K562 (cell line): ENCODE results near the gene PBX2. TPM values are rescaled to one million over a fixed set of nuclear protein-coding genes. Genes with fewer than 3 reads are reported as not detected.

ENCODE experiments used
- ATAC-seq: fragments of 200-7000 bp; cut with Tn5 transposase; 3 replicates; pipeline ENCODE4 v1.9.1; 2020; ENCODE audit warnings: moderate library complexity
- BruUV-seq: library from RNA; stranded (reverse); fragments of 400-500 nt; replicated peaks from 2 replicates; lab custom pipeline; 2021; lab: Mats Ljungman, UMichigan
- CTCF ChIA-PET: fragments of 300-600 bp; formaldehyde crosslinking; extraction: SDS; loops from one replicate; lab custom pipeline; 2021; ENCODE audit warnings: low intra/inter-chr PET ratio; lab: Yijun Ruan, JAX
- POLR2A ChIA-PET: fragments of 300-600, 350-650 bp; sonication (Branson Sonifier 250); formaldehyde crosslinking; extraction: SDS; loops from one replicate; lab custom pipeline; 2021; ENCODE audit warnings: antibody characterized with exemption, inconsistent platforms; lab: Yijun Ruan, JAX
- DNase-seq, 4 experiments: peaks; one replicate each; pipeline versions ENCODE4 v3.0.0 to v3.0.0-alpha.2; 2011 to 2018; ENCODE audit warnings: low spot score in 3 of 4, mixed read lengths in 3 of 4; ENCODE audit errors: extremely low read depth in 1 of 4
- FAIRE-seq: peaks from 2 replicates; lab custom pipeline; 2011; peaks lifted over from hg19 to GRCh38; lab: Jason Lieb, UNC
- H2AFZ ChIP-seq: 2 replicates; pipeline ENCODE4 v1.6.0; 2011; ENCODE audit warnings: low read depth, low read length, control low read depth, inconsistent platforms
- H3K27ac ChIP-seq: fragments of 200-600 bp; 3 replicates; pipeline ENCODE4 v1.8.0; 2011; ENCODE audit warnings: low read depth, mild to moderate bottlenecking, control low read depth, inconsistent platforms, low read length, moderate library complexity, mixed read lengths; ENCODE audit errors: extremely low read depth
- H3K27me3 ChIP-seq, 2 experiments: fragments of 300-600 bp in 1 of 2; 2 replicates in 1 of 2; 3 replicates in 1 of 2; pipeline versions ENCODE4 v1.6.0 to v1.8.0; 2011; ENCODE audit warnings: inconsistent platforms in 2 of 2, low read length in 2 of 2, mild to moderate bottlenecking in 1 of 2, mixed read lengths in 1 of 2, moderate library complexity in 1 of 2; ENCODE audit not compliant: control insufficient read depth in 2 of 2, insufficient read depth in 2 of 2
- H3K36me3 ChIP-seq: fragments of 300-600 bp; 3 replicates; pipeline ENCODE4 v1.8.0; 2011; ENCODE audit warnings: mild to moderate bottlenecking, low read length, inconsistent platforms; ENCODE audit not compliant: control insufficient read depth, insufficient read depth
- H3K4me1 ChIP-seq, 2 experiments: fragments of 200-600 bp in 1 of 2; replicated peaks in 1 of 2; 2 replicates in 1 of 2; 3 replicates in 1 of 2; pipeline versions ENCODE4 v1.5.1 to v1.8.0; 2011; ENCODE audit warnings: inconsistent platforms in 2 of 2, low read length in 2 of 2, mild to moderate bottlenecking in 1 of 2, mixed read lengths in 1 of 2, moderate library complexity in 1 of 2; ENCODE audit not compliant: control insufficient read depth in 2 of 2, insufficient read depth in 2 of 2
- H3K4me2 ChIP-seq: 2 replicates; pipeline ENCODE4 v1.6.1; 2011; ENCODE audit warnings: low read length, control low read depth, inconsistent platforms, mixed read lengths; ENCODE audit not compliant: insufficient read depth
- H3K4me3 ChIP-seq: fragments of 200-600 bp; sonication (generic), shearing (Covaris generic); 2 replicates; pipeline ENCODE4 v1.5.1; 2016; ENCODE audit warnings: control low read depth, inconsistent platforms
- H3K79me2 ChIP-seq: fragments of 200-600 bp; 3 replicates; pipeline ENCODE4 v1.8.0; 2011; ENCODE audit warnings: low read length, inconsistent platforms; ENCODE audit not compliant: control insufficient read depth, insufficient read depth
- H3K9ac ChIP-seq, 2 experiments: 2 replicates each; pipeline versions ENCODE4 v1.6.0 to v1.6.1; 2011; ENCODE audit warnings: low read depth in 2 of 2, low read length in 2 of 2, control low read depth in 1 of 2, inconsistent platforms in 1 of 2, mild to moderate bottlenecking in 1 of 2, mixed read lengths in 1 of 2; ENCODE audit not compliant: insufficient read depth in 1 of 2
- H3K9me1 ChIP-seq: one replicate; pipeline ENCODE4 v1.6.0; 2011; ENCODE audit warnings: inconsistent platforms, mild to moderate bottlenecking, low read length, moderate library complexity; ENCODE audit not compliant: control insufficient read depth, insufficient read depth
- H3K9me3 ChIP-seq: replicated peaks from 2 replicates; pipeline ENCODE4 v1.5.1; 2011; ENCODE audit warnings: low read depth, low read length, inconsistent platforms; ENCODE audit not compliant: control insufficient read depth, insufficient read depth
- H4K20me1 ChIP-seq: replicated peaks from 2 replicates; pipeline ENCODE4 v1.6.1; 2011; ENCODE audit warnings: low read length, inconsistent platforms, mixed read lengths; ENCODE audit not compliant: control insufficient read depth, insufficient read depth
- CREB1 ChIP-seq, 2 experiments: sonication (generic) in 1 of 2; formaldehyde crosslinking in 1 of 2; IDR thresholded peaks; 2 replicates each; pipeline versions ENCODE4 v1.6.1 to v1.8.0; 2012 to 2022; ENCODE audit warnings: inconsistent platforms in 1 of 2, mild to moderate bottlenecking in 1 of 2, missing genetic modification reagents in 1 of 2, moderate library complexity in 1 of 2
- CSDE1 ChIP-seq, 2 experiments: fragments of 450-650 bp; IDR thresholded peaks; 2 replicates each; pipeline ENCODE4 v1.6.1; 2016; ENCODE audit warnings: mild to moderate bottlenecking in 1 of 2
- DPF2 ChIP-seq: fragments of 450-650 bp; IDR thresholded peaks from 2 replicates; pipeline ENCODE4 v1.6.1; 2016
- HNRNPK ChIP-seq: fragments of 200-400 bp; formaldehyde crosslinking; IDR thresholded peaks from one replicate; pipeline ENCODE4 v1.6.1; 2018; ENCODE audit warnings: mild to moderate bottlenecking, low read depth, low read length; ENCODE audit not compliant: poor library complexity, severe bottlenecking
- KHSRP ChIP-seq: fragments of 450-650 bp; IDR thresholded peaks from 2 replicates; pipeline ENCODE4 v1.6.1; 2017
- POLR2AphosphoS5 ChIP-seq: IDR thresholded peaks from 2 replicates; pipeline ENCODE4 v1.6.1; 2011; ENCODE audit warnings: mild to moderate bottlenecking, low read depth, low read length, moderate library complexity; ENCODE audit not compliant: control insufficient read depth, insufficient read depth
- POLR3G ChIP-seq: IDR thresholded peaks from 2 replicates; pipeline ENCODE4 v1.6.1; 2011; ENCODE audit not compliant: insufficient read length, insufficient replicate concordance; ENCODE audit errors: extremely low read depth
- PURB ChIP-seq: sonication (generic); formaldehyde crosslinking; IDR thresholded peaks from 2 replicates; pipeline ENCODE4 v1.9.0; 2021; ENCODE audit warnings: low read depth, mild to moderate bottlenecking, missing genetic modification reagents
- SIN3A ChIP-seq, 2 experiments: fragments of 150-350 bp in 1 of 2; IDR thresholded peaks; 2 replicates each; pipeline ENCODE4 v1.6.1; 2011 to 2016; ENCODE audit warnings: borderline replicate concordance in 2 of 2, low read depth in 2 of 2, low read length in 2 of 2, mild to moderate bottlenecking in 2 of 2, moderate library complexity in 2 of 2; ENCODE audit not compliant: control insufficient read depth in 1 of 2
- SOX6 ChIP-seq: fragments of 450-650 bp; IDR thresholded peaks from 2 replicates; pipeline ENCODE4 v1.6.1; 2014; ENCODE audit warnings: mild to moderate bottlenecking
- SRSF7 ChIP-seq: fragments of 200-400 bp; formaldehyde crosslinking; optimal IDR thresholded peaks from 2 replicates; pipeline ENCODE3; 2017; ENCODE audit warnings: mild to moderate bottlenecking, low read depth, low read length
- ZEB2 ChIP-seq: fragments of 450-650 bp; IDR thresholded peaks from 2 replicates; pipeline ENCODE4 v1.6.1; 2016
- WGBS: fragments of 100-300 bp; shearing (Covaris generic); methylation state at CpG from one replicate; pipeline ENCODE4 v1.1.6; 2016; ENCODE audit warnings: low coverage, mixed read lengths; ENCODE audit not compliant: insufficient coverage; ENCODE audit errors: missing lambda C conversion rate; 5-methylcytosine and 5-hydroxymethylcytosine counted together
- in situ Hi-C: fragments of 300-500 bp; cut with MboI; formaldehyde crosslinking; loops from 4 replicates; pipeline ENCODE4 v1.15.0; 2018; ENCODE audit warnings: inconsistent platforms, mixed read lengths
- intact Hi-C: fragments of 100-400 bp; cut with micrococcal nuclease; formaldehyde crosslinking; loops from 2 replicates; pipeline ENCODE4 v1.14.2; 2022
- polyA plus RNA-seq, 8 experiments: library from polyadenylated mRNA; depleted of rRNA in 4 of 8; stranded (reverse) in 5 of 8; unstranded in 3 of 8; fragments of >200 nt; fragmentation: Nextera tagmentation in 2 of 8; fragmentation: Illumina TruSeq in 1 of 8; extraction: Ambion mirVana in 2 of 8; extraction: Trizol in 1 of 8; gene quantifications; 2 replicates each; pipeline versions ENCODE4 v1.2.1 to v1.2.3, GENCODE V29; 2011 to 2014; ENCODE audit warnings: inconsistent platforms in 1 of 8, missing spikeins in 1 of 8
- total RNA-seq, 7 experiments: library from RNA; depleted of rRNA in 6 of 7; stranded (reverse); fragments of >200 nt in 6 of 7; fragmentation: Illumina TruSeq in 2 of 7; extraction: Trizol in 2 of 7; gene quantifications; 2 replicates each; pipeline versions ENCODE4 v1.2.1 to v1.2.3, GENCODE V29; 2011 to 2021; ENCODE audit warnings: low replicate concordance in 1 of 7
- TF ChIP-seq, protein P1 (sequence below): IDR thresholded peaks from 2 replicates; pipeline ENCODE4 v1.6.1; 2011; ENCODE audit warnings: borderline replicate concordance, low read depth, mild to moderate bottlenecking, moderate library complexity, low read length; ENCODE audit not compliant: insufficient read depth, poor library complexity, severe bottlenecking
- TF ChIP-seq, protein P2 (sequence below): sonication (generic); formaldehyde crosslinking; IDR thresholded peaks from 2 replicates; pipeline ENCODE4 v1.8.1; 2023; ENCODE audit warnings: mild to moderate bottlenecking, missing genetic modification reagents

The PBX2 gene
- total and polyA plus RNA-seq, 9 of the 15 experiments (the other 6 are each of a cell fraction or from before 2014, with no cell fraction given) = 1.9 to 134 (median 62.5) TPM

DNA sequence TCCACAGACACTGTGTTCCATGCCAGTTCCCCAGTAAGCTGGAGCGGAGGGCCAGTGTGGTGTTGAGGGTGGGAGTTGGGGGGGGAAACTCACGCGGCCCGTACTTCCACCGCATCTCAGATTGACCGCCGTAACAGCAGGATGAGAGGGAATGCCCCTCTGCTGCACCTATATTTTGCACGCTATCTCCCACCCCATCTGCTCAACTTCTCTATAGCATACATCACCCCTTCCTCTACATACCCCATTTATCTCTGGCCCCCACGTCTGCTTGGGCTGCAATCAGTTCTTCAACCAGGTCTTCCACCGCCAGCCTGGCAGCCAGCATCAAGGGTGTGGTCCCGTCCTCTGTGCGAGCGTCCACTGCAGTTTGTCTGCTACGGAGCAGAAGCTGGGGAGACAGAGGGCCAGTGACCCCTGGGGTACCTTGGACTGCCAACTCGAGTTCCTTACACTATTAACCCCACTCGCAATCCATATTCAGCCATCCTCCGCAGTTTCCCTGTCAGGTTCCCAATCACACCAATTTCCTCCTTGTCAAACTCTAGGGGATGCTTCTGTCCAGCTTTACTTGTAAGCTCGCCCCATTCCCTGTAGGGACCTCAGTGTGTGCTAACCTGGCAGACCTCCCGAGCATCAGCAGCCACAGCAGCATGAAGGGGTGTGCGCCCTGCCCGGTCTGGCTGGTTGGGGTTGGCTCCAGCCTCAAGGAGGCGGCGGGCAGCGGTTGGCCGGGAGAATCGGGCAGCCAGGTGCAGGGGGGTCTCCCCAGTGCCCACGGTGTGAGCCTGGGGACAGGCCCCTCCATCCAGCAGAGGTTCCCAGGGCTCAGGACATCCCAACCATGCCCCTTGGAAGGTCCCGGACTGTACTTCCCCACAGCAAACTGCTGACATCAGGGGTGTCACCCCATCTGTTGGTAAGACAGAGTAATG, 6.9 kb upstream of the PBX2 start (continued):
- TF ChIP-seq PURB (CRISPR knock-in tag) (0 out of 2 replicates have a peak, but pooled peaks have one; percentile 61), ZEB2 (no peak), CSDE1 (IDR thresholded peaks at IDR 0.05) (no peak)

DNA sequence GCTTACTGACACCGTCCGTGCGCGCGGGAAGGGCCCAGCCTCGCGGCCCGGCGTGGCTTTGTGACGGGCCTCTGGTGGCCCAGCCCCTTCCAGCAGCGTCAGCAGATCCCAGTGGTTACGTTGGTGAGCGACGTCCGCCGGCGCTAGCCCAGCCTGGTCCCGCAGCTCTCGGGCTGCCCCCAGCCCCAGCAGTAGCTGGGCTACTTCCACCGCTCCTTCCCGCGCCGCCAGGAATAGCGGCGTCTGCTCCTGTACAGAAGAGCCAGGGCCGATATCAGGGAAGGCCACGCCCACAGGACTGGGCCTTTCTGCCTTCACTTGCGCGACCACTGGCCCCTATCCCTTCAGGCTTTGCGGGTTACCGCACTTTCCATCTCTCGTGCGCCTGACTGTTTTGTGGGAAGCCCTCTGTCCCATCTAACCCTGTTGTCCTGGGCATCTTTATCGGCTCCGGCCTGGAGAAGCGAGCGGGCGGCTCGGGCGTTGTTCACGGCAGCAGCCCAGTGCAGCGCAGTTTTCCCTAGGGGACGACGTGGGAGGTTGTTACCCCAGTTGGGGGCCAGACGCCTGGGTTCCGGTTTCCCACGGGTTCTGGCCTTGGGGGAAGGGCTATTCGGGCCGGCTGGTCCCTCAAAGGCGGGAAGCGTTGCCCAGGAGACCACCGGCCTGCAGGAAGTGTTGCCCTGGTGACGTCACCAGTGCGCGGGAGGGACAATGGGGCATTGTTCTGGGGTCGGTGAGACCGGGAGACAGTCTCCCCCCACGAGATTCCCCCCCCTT, 6.1 kb upstream of the PBX2 start:
- Histone ChIP-seq H3K9ac (peak overlapping the region; percentile 97), H3K9me1 (no peaks in the 10 kb centered on the region), H4K20me1 (no peaks in the 10 kb centered on the region), H3K27ac (peak overlapping the region; percentile 97), H3K27me3 (no peaks in the 10 kb centered on the region; a peak in 1 of 5 replicates), H3K9me3 (no peaks in the 10 kb centered on the region), H3K4me3 (peak overlapping the region; percentile 63), H3K4me1 (peaks cover 56 to 59% of the 10 kb centered on the region in 2 experiments), H3K79me2 (peaks cover 26% of the 10 kb centered on the region), H3K4me2 (peak overlapping the region; percentile 95), H3K36me3 (no peaks in the 10 kb centered on the region), H2AFZ (peak overlapping the region; percentile 84)
- POLR2A ChIA-PET = interaction anchor here (0.6 to 2.1 kb wide), 19 partner anchors 7 to 1076 kb away, joined by 3 to 23 read pairs (median 3); partner anchors contain the start of genes FKBPL, RNF5, RPS18 and VPS52
- DNase-seq (peak; percentile 73 to 90 (median 78)), FAIRE-seq (peak; percentile 72), ATAC-seq (peak; percentile 86)
- TSS peak; percentile 96 for BruUV-seq
- CTCF ChIA-PET = interaction anchor here (0.7 kb wide), 1 partner anchor 77 kb away, joined by 4 read pairs; no protein-coding TSS in a partner anchor
- intact Hi-C loops (loop anchor here (1.0 to 10.0 kb wide), 8 partner anchors 20 to 776 kb away; partner anchors contain the start of genes AGPAT1, FKBPL, PPT2 and ZBTB12), in situ Hi-C loops (no loop called here)
- under 1% methylated on average over 58 of the region's 58 CpGs for WGBS
- TF ChIP-seq, protein P1, sequence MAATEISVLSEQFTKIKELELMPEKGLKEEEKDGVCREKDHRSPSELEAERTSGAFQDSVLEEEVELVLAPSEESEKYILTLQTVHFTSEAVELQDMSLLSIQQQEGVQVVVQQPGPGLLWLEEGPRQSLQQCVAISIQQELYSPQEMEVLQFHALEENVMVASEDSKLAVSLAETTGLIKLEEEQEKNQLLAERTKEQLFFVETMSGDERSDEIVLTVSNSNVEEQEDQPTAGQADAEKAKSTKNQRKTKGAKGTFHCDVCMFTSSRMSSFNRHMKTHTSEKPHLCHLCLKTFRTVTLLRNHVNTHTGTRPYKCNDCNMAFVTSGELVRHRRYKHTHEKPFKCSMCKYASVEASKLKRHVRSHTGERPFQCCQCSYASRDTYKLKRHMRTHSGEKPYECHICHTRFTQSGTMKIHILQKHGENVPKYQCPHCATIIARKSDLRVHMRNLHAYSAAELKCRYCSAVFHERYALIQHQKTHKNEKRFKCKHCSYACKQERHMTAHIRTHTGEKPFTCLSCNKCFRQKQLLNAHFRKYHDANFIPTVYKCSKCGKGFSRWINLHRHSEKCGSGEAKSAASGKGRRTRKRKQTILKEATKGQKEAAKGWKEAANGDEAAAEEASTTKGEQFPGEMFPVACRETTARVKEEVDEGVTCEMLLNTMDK = no peak
- TF ChIP-seq POLR3G = no peak
- peak; percentile 100 for TF ChIP-seq SOX6
- peak; percentile 60 for TF ChIP-seq DPF2
- no peak for TF ChIP-seq HNRNPK
- TF ChIP-seq KHSRP = peak; percentile 88
- peak; percentile 37 to 67; a peak in 1 of 4 replicates for TF ChIP-seq SIN3A (IDR thresholded peaks at IDR 0.05; ENCODE audit: borderline replicate concordance in 2 of 2, control insufficient read depth in 1 of 2, low read depth in 2 of 2, low read length in 2 of 2)
- TF ChIP-seq, protein P2, sequence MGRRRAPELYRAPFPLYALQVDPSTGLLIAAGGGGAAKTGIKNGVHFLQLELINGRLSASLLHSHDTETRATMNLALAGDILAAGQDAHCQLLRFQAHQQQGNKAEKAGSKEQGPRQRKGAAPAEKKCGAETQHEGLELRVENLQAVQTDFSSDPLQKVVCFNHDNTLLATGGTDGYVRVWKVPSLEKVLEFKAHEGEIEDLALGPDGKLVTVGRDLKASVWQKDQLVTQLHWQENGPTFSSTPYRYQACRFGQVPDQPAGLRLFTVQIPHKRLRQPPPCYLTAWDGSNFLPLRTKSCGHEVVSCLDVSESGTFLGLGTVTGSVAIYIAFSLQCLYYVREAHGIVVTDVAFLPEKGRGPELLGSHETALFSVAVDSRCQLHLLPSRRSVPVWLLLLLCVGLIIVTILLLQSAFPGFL (CRISPR knock-in tag) = no peak
- TF ChIP-seq CREB1 (IDR thresholded peaks at IDR 0.05) = peak; percentile 99
- TF ChIP-seq CREB1 (CRISPR knock-in tag; IDR thresholded peaks at IDR 0.05) = peak; percentile 99
- peak; percentile 90 for TF ChIP-seq POLR2AphosphoS5
- TF ChIP-seq SRSF7 = no peak
